ENCODE data around the gene NCOA7.

- no peak for TF ChIP-seq CTCF (IDR thresholded peaks at IDR 0.05)
- no peak for TF ChIP-seq EP300 (IDR thresholded peaks at IDR 0.05)
- no peak for TF ChIP-seq POLR2A (IDR thresholded peaks at IDR 0.05)
- no peak for TF ChIP-seq POLR2AphosphoS5 (IDR thresholded peaks at IDR 0.05)
Observed at GRCh38 chr6:125957845-125958244, 167.1 kb downstream of the NCOA7 start.

Measured in suprapubic skin (tissue), 4 donors.